HG03439 (cell line): Measurements from ENCODE around the gene UBE2D4.
"Not testable (repeated sequence)": the region's sequence is repeated elsewhere in the genome, so short reads cannot be mapped to it uniquely, and the experiment has no call there.

ENCODE experiments used
- ATAC-seq: cut with Tn5 transposase; IDR thresholded peaks from one replicate; pipeline ENCODE4 v1.9.1; 2021; ENCODE audit warnings: mild to moderate bottlenecking, moderate library complexity; ENCODE audit not compliant: unreplicated experiment

The UBE2D4 gene

DNA sequence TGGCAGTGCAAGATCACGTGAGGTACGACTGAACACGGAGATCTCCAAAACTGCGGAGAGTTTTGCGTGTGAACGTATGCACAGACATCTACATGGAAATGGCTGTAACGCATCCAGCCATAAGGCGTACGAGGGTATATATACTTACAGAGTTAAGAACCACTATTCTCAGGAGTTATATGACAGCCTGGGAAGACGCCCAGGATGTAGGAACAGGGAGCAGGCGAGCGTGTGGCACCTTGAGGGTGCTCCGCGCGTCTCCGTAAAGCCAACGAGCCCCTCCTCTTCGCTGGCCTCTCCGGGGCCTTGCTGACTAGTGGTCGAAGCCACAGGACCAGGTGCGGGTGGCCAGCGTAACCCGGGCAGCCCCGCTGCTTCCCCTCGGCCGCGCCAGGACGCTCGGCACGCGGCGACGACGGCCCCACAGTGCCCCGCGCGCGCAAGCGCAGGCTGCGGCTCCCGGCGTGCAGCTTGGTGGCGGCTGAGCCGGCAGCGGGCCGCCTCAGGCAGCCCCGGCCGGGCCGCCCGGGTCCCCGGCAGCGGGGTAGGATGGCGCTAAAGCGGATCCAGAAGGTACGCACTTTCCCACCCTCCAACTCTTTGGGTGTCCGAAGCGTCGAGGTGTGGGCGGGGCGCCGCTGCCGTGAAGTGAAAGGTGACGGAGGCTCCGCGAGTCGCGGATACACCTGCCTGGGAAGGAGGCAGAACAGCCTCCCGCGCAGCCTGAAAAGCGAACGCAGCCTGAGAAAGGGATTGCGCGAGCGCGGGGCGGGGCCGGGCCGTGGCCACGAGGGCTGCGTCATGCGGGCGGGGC lies at the start of gene UBE2D4:
Gene UBE2D4, plus strand, starts transcription at position 453 of the 814 bp plus-strand sequence. Its CDS starts 97 bp downstream, at position 550.
- ATAC-seq = peak; percentile 90

DNA sequence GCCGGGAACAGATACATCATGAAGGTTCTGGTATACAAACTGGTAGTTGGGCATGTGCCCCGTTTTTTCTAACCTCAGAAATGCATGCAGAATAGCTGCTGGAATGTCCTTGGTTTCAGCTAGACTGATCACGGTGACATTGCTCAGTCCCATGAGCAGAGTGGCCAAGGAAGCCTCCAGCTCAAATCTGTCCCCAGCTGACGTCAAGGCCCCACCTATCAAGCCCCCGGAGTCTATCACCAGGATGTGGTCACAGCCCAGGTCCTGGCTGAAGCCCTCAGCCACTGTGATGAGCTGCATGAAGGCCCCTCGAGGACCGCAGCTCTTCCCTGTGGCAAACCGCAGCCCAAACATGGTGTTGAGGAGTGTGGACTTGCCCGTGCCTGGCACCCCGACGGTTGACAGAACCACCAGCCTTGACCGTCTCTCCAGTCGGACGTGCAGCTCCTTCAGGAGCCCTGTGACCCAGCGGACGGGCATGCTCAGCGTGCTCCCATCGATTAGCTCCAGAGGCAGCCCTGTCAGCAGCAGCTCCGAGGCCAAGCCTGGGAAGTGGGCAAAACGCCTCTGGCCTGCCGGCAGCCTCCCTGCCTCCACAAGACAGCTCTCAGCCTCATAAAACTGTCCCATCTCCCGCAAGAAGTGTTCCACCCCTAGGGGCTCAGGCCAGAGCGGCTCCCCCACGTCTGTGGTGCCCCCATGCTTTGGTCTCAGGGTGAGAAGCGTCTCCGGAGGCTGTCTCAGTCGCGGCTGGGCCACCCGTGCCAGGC lies 49.1 kb upstream of the UBE2D4 start:
- ATAC-seq = no peak

DNA sequence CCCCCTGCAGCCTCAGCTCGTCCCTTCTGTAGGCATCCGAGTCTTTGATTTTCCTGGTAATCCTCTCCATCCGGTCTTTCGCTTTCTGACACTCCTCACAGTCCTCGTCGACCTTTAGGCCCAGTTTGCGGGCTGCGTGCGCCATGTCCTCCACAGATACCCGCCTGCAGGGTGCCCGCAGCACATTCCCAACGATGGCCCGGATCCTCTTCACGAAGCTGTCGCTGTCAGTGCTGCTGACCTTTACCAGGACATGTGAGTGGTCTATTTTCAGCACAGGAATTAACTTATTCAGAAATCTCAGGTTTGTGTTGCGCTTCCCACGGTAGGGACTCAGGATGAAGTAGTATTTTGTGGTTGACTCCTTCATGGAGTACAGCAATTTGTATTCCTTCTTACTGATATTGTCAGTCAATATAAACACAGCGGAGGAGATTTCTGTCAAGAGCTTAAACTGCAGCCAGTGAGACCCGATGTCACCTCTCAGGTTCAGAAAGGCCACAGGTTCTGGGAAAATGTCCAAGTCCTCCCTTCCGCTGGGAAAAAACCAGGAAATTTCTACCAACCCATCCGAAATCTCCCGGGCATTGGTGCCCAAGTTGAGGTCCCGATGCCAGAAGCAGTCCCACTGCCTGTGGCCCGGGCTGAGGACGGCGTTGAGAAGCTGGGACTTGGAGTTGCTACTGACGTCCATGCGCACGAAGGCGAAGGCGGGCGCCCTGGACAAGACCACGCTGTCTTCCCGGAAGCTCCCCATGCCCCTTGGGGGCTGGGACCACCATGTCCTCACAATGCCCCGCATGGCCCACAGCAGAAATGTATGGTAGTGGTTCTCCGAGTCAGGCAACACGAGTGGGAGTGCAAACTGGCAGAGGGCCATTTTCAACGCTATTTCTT lies 48.0 kb upstream of the UBE2D4 start:
- ATAC-seq = no peak

DNA sequence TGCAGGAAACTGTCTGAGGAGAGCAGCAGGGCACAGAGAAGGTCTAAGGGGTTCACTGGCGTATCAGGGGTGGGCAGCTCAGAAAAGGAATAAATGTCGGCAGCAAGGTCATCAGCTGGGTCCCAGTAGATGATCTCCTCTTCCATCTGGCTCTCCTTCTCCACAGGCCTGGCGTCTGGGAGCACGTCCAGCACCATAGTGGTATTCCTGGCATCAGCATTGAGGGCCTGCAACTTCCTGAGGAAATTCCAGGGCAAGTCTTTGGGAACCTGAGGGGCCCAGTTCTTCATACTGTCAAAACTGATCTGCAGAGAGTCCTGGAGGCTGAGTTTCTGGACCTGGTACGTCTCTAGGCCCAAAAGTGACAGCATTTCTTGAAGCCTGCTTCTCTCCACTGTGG lies 47.4 kb upstream of the UBE2D4 start:
- ATAC-seq = no peak

DNA sequence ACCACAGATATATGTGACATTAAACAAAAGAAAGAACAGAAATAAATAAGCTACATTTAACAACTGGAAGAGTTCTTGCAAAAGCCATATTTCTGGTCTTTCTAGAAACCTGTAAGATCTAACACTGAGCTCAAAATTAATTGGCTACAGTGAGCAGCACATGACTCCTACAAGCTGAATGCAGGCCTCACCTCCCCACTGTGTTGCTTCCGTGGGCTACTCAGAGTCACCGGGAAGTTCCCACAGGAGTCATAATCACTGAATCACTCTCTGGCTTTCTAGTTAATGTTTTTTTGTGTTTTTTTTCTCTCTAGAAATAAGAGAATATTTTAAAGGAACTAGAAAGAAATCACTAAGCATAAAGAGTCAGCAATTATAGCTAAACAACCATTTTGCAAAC lies 46.8 kb upstream of the UBE2D4 start:
- ATAC-seq = no peak

DNA sequence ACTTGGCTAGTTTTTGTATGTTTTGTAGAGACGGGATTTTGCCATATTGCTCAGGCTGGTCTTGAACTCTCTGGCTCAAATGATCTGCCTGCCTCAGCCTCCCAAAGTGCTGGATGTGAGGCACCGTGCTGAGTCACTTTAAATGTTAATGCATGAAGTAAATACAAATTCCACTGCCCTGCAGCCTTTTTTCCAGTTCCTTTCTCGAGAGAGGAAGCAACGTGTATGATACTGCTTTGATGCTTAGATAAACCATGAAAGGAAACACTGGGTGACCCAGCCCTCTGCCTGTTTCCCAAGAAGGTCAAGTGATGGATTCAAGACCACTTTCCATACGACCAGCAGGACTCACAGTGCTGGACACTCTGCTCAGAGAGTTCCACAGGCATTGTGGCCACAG lies 45.6 kb upstream of the UBE2D4 start:
- no peak for ATAC-seq

DNA sequence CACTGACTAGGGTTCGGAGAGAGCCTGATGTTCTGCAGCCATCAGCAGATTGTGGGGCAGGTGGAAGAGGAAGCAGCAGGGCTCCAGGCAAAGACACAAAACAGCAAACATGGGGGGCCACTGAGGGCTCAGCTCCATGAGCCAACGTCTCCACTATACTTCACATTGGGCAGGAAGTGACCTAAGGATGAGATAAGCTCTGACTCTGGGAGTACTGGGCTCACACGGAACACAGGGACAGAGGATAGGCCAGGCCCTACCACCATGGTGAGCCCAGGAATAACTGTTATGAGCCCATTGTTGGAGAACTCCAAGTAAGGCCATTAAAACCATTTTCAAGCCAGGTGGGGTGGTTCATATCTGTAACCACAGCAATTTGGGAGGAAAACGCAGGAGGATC lies 42.0 kb upstream of the UBE2D4 start:
- no peak for ATAC-seq

DNA sequence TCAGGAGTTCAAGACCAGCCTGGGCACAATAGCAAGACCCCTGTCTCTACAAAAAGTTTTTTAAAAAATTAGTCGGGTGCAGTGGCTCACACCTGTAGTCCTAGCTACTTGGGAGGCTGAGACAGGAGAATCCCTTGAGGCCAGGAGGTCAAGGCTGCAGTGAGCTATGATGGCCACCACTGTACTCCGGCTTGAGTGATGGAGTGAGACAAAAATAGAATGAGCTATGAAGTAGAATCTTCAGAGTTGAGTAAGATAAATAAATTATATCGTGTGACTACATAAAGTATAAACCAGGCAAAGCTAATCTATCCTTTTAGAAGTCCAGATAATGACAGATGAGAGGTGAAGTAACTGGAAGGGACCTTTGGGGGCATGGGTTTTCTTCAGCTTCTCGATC lies 41.6 kb upstream of the UBE2D4 start:
- ATAC-seq = no peak

DNA sequence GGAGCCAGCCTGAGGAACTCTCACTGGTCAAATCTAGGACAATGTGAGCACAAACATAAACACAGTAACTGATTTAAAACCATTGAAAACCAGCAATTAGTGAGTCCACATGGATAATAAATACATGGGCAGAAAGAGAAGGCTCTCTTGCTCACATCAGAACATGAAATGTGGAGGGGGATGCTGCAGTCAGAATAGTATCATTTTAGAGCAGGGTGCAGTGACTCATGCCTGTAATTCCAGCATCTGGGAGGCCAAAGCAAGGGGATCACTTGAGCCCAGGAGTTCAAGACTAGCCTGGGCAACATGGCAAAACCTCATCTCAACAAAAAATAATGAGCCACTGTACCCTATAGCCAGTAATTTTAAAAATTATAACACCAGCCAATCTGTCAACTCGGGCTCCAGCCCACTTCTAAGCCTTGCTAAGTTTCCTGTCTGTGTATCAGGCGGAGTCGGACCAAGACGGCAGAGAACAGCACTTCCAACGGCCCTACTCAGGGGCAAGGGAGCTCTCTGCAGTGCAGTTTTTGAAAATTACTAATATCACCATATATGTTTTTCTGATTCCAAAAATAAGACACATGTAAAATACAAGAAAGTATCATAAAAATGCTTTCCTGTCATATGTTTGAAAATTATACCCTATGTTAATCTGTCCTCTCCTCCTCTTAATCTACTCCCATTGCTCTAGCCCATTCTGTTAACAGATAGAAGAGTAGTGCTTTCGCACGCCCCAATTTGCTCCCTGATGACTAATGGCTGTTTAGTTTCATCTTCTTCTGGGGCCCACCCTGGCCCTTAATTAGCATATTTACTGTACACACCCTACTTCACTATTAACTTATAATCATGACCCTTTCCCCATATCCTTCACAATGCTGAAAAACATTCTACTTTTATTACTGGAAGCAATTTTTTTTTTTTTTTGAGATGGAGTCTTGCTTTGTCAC lies 37.0 kb upstream of the UBE2D4 start:
- no peak for ATAC-seq

DNA sequence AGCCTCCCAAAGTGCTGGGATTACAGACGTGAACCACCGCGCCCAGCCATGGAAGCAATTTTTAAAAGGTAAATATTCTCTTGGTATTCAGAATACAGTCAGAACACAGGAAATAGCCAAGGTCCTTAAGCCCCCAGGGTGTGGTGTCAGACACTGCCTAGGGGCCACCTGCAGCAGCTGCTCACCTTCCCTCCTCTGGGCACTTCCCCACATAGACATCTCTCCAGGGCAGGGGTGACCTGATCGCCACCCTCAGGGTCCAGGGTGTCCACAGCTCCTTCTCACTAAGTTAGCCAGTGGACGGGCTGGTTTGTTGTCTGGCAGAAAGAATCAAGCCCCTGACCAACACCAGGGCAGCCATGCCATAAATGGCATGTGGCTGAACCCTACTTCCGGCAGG lies 35.8 kb upstream of the UBE2D4 start:
- no peak for ATAC-seq

DNA sequence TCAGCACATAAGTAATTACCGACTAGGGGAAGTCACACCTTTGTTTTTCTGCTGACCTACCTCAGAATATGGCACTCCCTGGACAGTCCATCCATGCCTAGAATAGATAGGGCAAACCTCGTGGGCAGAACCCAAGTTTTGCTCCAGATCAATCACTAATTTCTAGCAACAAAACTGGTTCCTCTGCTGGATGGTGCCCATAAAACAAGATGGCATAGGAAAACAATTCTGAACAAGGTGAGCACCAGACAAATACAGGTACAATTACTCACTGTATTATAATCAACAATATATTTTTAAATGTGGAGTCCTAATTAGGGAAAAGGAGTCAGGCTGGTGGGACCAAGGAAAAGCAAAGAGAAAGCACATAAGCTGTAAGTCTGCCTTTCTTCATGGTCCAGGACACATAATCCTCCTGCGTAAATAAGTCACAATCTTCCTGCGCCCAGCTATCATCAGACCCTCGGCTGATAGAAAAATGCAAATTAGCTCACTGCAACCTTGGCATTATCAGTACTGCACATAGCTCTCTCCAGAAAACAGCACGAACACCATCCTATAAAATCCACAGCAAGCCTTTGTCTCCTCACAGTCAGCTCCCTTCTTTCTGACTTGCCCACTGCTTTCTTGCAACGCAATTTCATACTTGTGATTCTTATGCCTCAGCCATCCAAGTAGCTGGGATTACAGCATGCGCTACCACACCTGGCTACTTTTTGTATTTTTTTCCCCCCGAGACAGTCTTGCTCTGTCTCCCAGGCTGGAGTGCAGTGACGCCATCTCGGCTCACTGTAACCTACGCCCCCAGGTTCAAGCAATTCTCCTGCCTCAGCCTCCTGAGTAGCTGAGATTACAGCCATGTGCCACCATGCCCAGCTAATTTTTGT lies 34.9 kb upstream of the UBE2D4 start:
- no peak for ATAC-seq

DNA sequence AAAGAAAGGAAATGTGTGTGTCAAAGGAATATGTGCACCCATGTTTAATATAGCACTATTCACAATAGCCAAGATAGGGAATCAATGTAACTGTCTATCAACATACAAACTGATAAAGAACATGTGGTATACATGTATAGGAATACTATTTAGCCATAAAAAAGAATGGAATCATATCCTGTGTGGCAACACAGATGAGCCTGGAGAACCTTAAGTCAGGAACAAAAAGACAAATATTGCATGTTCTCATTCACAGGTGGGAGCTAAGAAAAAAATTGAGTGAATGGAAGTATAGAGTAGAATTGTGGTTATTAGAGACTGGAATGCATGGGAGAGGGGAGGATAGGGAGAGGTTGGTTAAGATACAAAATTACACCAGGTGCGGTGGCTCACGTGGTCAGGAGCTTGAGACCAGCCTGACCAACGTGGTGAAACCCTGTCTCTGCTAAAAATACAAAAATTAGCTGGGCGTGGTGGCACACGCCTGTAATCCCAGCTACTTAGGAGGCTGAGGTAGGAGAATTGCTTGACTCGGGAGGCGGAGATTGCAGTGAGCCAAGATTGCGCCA lies 30.3 kb upstream of the UBE2D4 start:
- no peak for ATAC-seq

DNA sequence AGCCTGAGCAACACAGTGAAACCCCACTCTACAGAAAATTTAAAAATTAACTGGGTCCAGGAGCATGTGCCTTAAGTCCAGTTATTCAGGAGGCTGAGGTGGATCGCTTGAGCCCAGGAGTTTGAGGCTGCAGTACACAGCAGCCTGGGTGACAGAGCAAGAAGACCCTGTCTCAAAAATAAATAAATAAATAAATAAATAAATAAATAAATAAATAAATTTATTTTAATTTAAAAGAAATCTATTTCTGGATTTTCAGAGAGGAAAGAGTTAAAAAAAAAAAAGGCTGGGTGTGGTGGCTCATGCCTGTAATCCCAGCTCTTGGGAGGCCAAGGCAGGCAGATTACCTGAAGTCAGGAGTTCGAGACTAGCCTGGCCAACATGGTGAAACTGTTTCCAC lies 27.7 kb upstream of the UBE2D4 start:
- not testable (repeated sequence) for ATAC-seq

DNA sequence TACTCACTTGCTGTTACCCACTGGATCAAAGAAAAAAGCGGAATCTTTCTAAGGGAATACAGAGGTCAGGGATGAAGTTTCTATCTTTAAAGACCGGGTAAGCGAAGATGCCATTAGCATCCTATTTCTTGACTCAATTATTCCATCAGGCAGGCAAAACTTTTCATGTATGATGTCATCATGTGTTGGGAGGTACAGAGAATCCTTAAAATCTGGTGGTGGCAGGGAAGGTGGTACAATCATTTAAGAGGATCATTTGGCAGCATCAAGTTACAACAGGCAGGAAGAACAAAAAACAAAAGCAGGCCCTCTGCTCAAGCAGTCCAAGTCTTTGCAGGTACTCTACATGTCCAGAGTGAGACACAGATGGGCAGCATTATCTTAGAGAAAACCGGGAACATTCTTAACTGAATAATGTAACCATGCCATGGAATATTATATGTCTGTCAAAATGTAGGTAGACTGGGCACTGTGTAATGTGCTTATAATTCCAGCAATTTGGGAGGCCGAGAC lies 23.6 kb upstream of the UBE2D4 start:
- ATAC-seq = no peak

DNA sequence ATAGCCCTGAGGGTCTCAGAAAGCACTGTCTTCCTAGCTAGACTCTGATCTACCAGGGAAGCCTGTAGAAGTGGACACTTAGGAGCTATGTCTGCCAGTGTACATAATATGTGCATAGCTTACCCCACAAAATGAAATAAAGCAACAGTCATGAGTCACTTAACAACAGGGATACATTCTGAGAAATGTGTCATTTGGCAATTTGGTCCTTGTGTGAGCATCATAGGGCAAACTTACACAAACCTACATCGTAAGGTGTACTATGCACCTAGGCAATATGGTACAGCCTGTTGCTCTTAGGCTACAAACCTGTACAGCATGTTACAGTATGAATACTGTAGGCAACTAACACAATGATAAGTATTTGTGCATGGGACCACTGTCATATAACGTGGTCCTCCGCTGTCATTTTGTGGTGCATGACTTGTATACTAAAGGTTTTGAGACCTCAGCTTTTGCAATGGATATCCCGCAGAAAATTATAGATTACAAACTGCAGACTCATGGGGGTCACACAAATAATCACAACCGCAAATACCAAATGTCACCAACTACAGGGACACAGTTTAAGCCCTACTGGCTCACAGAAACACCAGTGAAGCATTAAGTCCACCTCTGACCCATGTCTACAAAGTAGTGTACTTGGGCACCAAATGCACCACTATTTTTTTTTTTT lies 21.6 kb upstream of the UBE2D4 start:
- ATAC-seq = no peak

DNA sequence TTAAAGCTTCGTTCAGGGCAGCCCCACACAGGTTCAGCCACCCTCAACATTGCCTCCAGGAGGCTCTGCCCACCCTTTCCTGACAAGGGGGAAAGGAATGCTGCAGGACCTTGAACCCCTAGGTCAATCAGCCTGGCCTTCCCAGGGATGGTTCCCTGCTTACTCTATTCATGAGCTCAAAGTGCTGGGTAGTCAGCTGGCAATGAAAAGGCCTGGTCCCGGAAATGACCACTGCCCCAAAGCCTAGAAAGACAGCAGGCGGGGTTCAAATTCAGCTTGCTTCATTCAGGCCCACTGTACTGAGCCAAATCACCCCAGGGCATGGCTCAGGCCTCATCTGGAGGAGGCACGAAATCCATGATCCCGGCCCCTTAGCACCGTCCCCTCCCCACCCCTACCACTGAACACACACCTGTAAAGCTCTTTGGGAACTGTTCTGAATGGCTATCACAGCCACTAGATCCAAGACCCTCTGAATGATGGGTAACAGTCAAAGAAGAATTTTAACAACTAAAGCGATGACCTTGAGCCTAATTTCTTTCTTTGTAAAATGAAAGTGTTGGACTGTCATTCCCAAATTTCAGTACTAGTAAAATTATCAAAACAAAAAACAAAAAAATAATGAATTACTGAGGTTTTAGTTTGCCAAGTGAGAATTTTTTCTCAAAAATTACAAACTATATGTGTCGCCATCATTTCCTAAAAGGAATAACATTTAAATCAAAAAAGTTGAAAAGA lies 20.9 kb upstream of the UBE2D4 start:
- no peak for ATAC-seq

DNA sequence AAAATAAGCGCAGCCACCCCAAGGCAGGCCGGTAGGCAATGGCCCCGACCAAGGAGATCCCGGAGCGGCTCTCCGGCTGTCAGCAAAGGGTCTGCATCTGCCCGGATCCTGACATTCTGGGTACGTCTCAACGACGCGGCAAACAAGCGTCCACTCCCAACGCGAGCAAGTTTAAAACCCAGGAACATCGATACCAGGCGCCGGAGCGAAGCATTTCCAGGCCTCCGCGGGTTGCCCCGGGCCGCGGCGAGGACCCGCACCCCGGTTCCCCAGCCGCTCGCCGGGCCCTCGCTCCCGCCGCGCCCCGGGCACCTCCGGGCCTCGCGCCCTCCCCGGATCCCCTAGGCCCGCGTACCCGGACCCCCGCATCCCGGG lies 20.3 kb upstream of the UBE2D4 start:
- peak; percentile 38 for ATAC-seq
